ENCODE results near the gene C12orf57. TPM values are rescaled to one million over a fixed set of nuclear protein-coding genes. Genes with fewer than 3 reads are reported as not detected.

The C12orf57 gene
- total and polyA plus RNA-seq, 9 of the 15 experiments (the other 6 are each of a cell fraction or from before 2014, with no cell fraction given), result 26.7 to 191 (median 107) TPM

GRCh38 chr12:6964605-6965025 is 20.8 kb downstream of the C12orf57 start (continued):
- TF ChIP-seq ZNF318 (IDR thresholded peaks at IDR 0.05; ENCODE audit: borderline replicate concordance in 1 of 2, low read depth in 1 of 2) (no peak), ZBTB11 (CRISPR knock-in tag; IDR thresholded peaks at IDR 0.05) (peak in 1 of 3 experiments; percentile 58; a peak in 1 of 6 replicates), MEF2A (IDR thresholded peaks at IDR 0.05; ENCODE audit: control insufficient read depth, low read depth, low read length) (no peak), ZNF764 (CRISPR knock-in tag; IDR thresholded peaks at IDR 0.05; ENCODE audit: low read depth) (no peak), TRIM24 (IDR thresholded peaks at IDR 0.05) (peak; percentile 56 to 57; a peak in 3 of 4 replicates), TSC22D4 (tag; IDR thresholded peaks at IDR 0.05) (no peak), POLR2B (IDR thresholded peaks at IDR 0.05; ENCODE audit: low read depth, partially characterized antibody) (peak; percentile 56), LEF1 (IDR thresholded peaks at IDR 0.05) (0 out of 2 replicates have a peak, but pooled peaks have one; percentile 30), SRSF3 (IDR thresholded peaks at IDR 0.05; ENCODE audit: insufficient read depth, low read length) (no peak), DPF2 (IDR thresholded peaks at IDR 0.05) (peak; percentile 80), ZKSCAN8 (CRISPR knock-in tag; IDR thresholded peaks at IDR 0.05) (peak; percentile 60; the same call in 1 of the 2 replicates), HDAC8 (tag; IDR thresholded peaks at IDR 0.05) (no peak), PTTG1 (tag; IDR thresholded peaks at IDR 0.05; ENCODE audit: low read depth) (no peak), CXXC5 (CRISPR knock-in tag; IDR thresholded peaks at IDR 0.05) (peak; percentile 23; the same call in 1 of the 2 replicates), ZNF146 (CRISPR knock-in tag; IDR thresholded peaks at IDR 0.05; ENCODE audit: unreplicated experiment) (no peak)
